Liver (tissue), 9 donors: ENCODE measurements around the gene SAMD4B. TPM values are rescaled to one million over a fixed set of nuclear protein-coding genes. Genes with fewer than 3 reads are reported as not detected.

Source experiments
- DNase-seq: peaks from one replicate; pipeline ENCODE4 v3.0.0-alpha.2; 2017; ENCODE audit warnings: low spot score
- H3K27ac ChIP-seq, 2 donors: one replicate each; pipeline ENCODE4 v1.7.0; 2013; ENCODE audit warnings: inconsistent platforms in 2 of 2, low read length in 2 of 2, control low read depth in 1 of 2, low read depth in 1 of 2, mild to moderate bottlenecking in 1 of 2
- H3K27me3 ChIP-seq, 4 donors: one replicate each; pipeline versions ENCODE4 v1.6.1 to v1.7.0; 2013; ENCODE audit warnings: low read length in 3 of 4, inconsistent platforms in 1 of 4, mild to moderate bottlenecking in 1 of 4, moderate library complexity in 1 of 4; ENCODE audit not compliant: control insufficient read depth in 4 of 4, insufficient read depth in 4 of 4
- H3K36me3 ChIP-seq, 4 donors: one replicate each; pipeline versions ENCODE4 v1.6.1 to v1.7.0; 2013; ENCODE audit warnings: low read length in 3 of 4, mild to moderate bottlenecking in 3 of 4, low read depth in 1 of 4, moderate library complexity in 1 of 4; ENCODE audit not compliant: control insufficient read depth in 4 of 4, insufficient read depth in 3 of 4
- H3K4me1 ChIP-seq, 4 donors: one replicate each; pipeline versions ENCODE4 v1.6.1 to v1.7.0; 2013; ENCODE audit warnings: low read length in 3 of 4, mild to moderate bottlenecking in 3 of 4, moderate library complexity in 1 of 4; ENCODE audit not compliant: control insufficient read depth in 4 of 4, insufficient read depth in 4 of 4
- H3K4me3 ChIP-seq, 3 donors: one replicate each; pipeline versions ENCODE4 v1.6.1 to v1.7.0; 2013; ENCODE audit warnings: low read length in 3 of 3, control low read depth in 1 of 3, low read depth in 1 of 3, mild to moderate bottlenecking in 1 of 3
- H3K9ac ChIP-seq, 2 donors: one replicate each; pipeline ENCODE4 v1.7.0; 2013; ENCODE audit warnings: low read length in 2 of 2, mild to moderate bottlenecking in 2 of 2, moderate library complexity in 2 of 2, control low read depth in 1 of 2, low read depth in 1 of 2
- H3K9me3 ChIP-seq, 4 donors: one replicate each; pipeline versions ENCODE4 v1.6.1 to v1.7.0; 2013; ENCODE audit warnings: low read length in 3 of 4; ENCODE audit not compliant: control insufficient read depth in 4 of 4
- EGR1 ChIP-seq, 2 donors: IDR thresholded peaks; 2 replicates each; pipeline ENCODE4 v1.6.1; 2016 to 2018; ENCODE audit warnings: antibody characterized with exemption in 2 of 2, low read depth in 2 of 2
- FOXA1 ChIP-seq: IDR thresholded peaks from 2 replicates; pipeline ENCODE4 v1.6.1; 2016; ENCODE audit warnings: antibody characterized with exemption
- GABPA ChIP-seq, 2 donors: IDR thresholded peaks in 1 of 2; conservative IDR thresholded peaks in 1 of 2; 2 replicates each; pipeline ENCODE4 v1.6.1; 2016; ENCODE audit warnings: antibody characterized with exemption in 2 of 2, mild to moderate bottlenecking in 1 of 2, moderate library complexity in 1 of 2
- HNF4A ChIP-seq, 2 donors: conservative IDR thresholded peaks; 2 replicates each; pipeline ENCODE4 v1.6.1; 2016; ENCODE audit warnings: antibody characterized with exemption in 2 of 2, mild to moderate bottlenecking in 2 of 2
- HNF4G ChIP-seq: IDR thresholded peaks from 2 replicates; pipeline ENCODE4 v1.6.1; 2016; ENCODE audit warnings: antibody characterized with exemption
- JUND ChIP-seq, 2 donors: IDR thresholded peaks; 2 replicates each; pipeline ENCODE4 v1.6.1; 2016; ENCODE audit warnings: antibody characterized with exemption in 2 of 2
- RAD21 ChIP-seq, 2 donors: IDR thresholded peaks; 2 replicates each; pipeline ENCODE4 v1.6.1; 2016; ENCODE audit warnings: antibody characterized with exemption in 2 of 2, mild to moderate bottlenecking in 2 of 2
- RXRA ChIP-seq, 2 donors: IDR thresholded peaks; 2 replicates each; pipeline ENCODE4 v1.6.1; 2017 to 2018; ENCODE audit warnings: antibody characterized with exemption in 2 of 2, mild to moderate bottlenecking in 1 of 2
- SP1 ChIP-seq: IDR thresholded peaks from 2 replicates; pipeline ENCODE4 v1.6.1; 2018; ENCODE audit warnings: antibody characterized with exemption, mild to moderate bottlenecking
- TAF1 ChIP-seq: conservative IDR thresholded peaks from 2 replicates; pipeline ENCODE4 v1.6.1; 2016; ENCODE audit warnings: antibody characterized with exemption, mild to moderate bottlenecking
- YY1 ChIP-seq: IDR thresholded peaks from 2 replicates; pipeline ENCODE4 v1.6.1; 2016; ENCODE audit warnings: antibody characterized with exemption, mild to moderate bottlenecking
- WGBS: extraction: QIAGEN DNeasy Blood & Tissue Kit; methylation state at CpG from one replicate; pipeline ENCODE4 v1.1.7; 2013; 5-methylcytosine and 5-hydroxymethylcytosine counted together
- polyA plus RNA-seq, 2 donors: library from polyadenylated mRNA; stranded (reverse) in 1 of 2; unstranded in 1 of 2; fragments of 200-250 nt in 1 of 2; fragments of >200 nt in 1 of 2; fragmentation: Nextera tagmentation in 1 of 2; extraction: Ambion mirVana in 1 of 2; gene quantifications; one replicate each; pipeline versions ENCODE4 v1.2.1 to v1.2.3, GENCODE V29; 2013 to 2015
- total RNA-seq, 2 donors: library from RNA; depleted of rRNA; stranded (reverse); fragments of >200 nt; gene quantifications; one replicate each; pipeline ENCODE4 v1.2.3, GENCODE V29; 2014
- TF ChIP-seq, protein P1 (sequence below): IDR thresholded peaks from 2 replicates; pipeline ENCODE4 v1.6.1; 2016; ENCODE audit warnings: antibody characterized with exemption
- TF ChIP-seq, protein P2 (sequence below): IDR thresholded peaks from 2 replicates; pipeline ENCODE4 v1.6.1; 2016; ENCODE audit warnings: antibody characterized with exemption, mild to moderate bottlenecking
- TF ChIP-seq, protein P3 (sequence below): fragments of 150-350 bp; IDR thresholded peaks from 2 replicates; pipeline ENCODE4 v1.5.1; 2017; ENCODE audit warnings: improper control_type of control experiment, low read depth, low read length; ENCODE audit not compliant: missing input control
- TF ChIP-seq, protein P4 (sequence below): IDR thresholded peaks from 2 replicates; pipeline ENCODE4 v1.6.1; 2016; ENCODE audit warnings: antibody characterized with exemption
- TF ChIP-seq, protein P5 (sequence below): IDR thresholded peaks from 2 replicates; pipeline ENCODE4 v1.6.1; 2016; ENCODE audit warnings: antibody characterized with exemption
- donor health status: healthy.
- donor health status: healthy.
- donor health status: healthy.
- donor health status: healthy.
- donor health status: healthy.

SAMD4B gene
- total and polyA plus RNA-seq, 4 donors: 17.3 to 39.4 (median 30.5) TPM

DNA sequence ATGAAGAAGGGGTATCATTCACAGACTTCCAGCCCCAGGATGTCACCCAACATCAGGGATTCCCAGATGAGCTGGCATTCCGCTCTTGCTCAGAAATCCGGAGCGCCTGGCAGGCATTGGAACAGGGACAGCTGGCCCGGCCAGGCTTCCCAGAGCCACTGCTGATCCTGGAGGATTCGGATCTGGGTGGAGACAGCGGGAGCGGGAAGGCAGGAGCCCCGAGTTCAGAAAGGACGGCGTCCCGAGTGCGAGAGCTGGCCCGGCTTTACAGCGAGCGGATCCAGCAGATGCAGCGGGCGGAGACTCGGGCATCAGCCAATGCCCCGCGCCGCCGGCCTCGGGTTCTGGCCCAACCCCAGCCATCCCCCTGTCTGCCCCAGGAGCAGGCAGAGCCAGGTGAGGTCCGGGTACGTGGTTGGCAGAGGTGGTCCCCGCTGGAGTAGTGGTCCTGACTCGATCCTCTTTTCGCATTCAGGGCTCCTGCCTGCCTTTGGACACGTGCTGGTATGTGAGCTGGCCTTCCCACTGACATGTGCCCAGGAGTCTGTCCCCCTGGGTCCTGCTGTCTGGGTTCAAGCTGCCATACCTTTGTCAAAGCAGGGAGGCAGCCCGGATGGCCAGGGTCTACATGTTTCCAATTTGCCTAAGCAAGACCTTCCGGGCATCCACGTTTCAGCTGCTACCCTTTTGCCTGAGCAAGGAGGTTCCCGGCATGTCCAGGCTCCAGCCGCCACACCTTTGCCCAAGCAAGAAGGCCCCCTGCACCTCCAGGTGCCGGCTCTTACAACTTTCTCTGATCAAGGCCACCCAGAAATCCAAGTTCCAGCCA lies 81.3 kb downstream of the SAMD4B start:
- H3K36me3 ChIP-seq: peaks cover 0 to 2% (median 0%) of the 10 kb centered on the region in 4 donors
- 94% methylated on average over 35 of the region's 35 CpGs for WGBS
- no peak for TF ChIP-seq GABPA (IDR thresholded peaks at IDR 0.05 in 1 of 2, conservative IDR thresholded peaks at IDR 0.05 in 1 of 2)
- no peak for TF ChIP-seq EGR1 (IDR thresholded peaks at IDR 0.05; ENCODE audit: low read depth in 2 of 2)
- no peak for DNase-seq
- no peak overlapping the region for H3K9ac ChIP-seq
- H3K9me3 ChIP-seq: no peaks in the 10 kb centered on the region
- H3K4me1 ChIP-seq: no peaks in the 10 kb centered on the region
- H3K27ac ChIP-seq: no peak overlapping the region
- no peaks in the 10 kb centered on the region for H3K27me3 ChIP-seq
- no peak overlapping the region for H3K4me3 ChIP-seq

DNA sequence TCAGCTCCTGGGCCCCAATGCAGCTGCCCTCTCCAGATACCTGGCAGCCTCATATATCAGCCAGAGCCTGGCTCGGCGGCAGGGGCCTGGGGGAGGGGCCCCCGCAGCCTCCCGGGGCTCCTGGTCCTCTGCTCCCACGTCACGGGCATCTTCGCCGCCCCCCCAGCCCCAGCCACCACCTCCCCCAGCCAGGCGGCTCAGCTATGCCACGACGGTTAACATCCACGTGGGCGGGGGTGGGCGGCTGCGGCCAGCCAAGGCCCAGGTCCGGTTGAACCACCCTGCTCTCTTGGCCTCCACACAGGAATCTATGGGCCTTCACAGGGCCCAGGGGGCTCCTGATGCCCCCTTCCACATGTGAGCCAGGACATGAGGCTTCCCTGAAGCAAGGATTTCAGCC lies 82.7 kb downstream of the SAMD4B start:
- H3K36me3 ChIP-seq: no peaks in the 10 kb centered on the region

DNA sequence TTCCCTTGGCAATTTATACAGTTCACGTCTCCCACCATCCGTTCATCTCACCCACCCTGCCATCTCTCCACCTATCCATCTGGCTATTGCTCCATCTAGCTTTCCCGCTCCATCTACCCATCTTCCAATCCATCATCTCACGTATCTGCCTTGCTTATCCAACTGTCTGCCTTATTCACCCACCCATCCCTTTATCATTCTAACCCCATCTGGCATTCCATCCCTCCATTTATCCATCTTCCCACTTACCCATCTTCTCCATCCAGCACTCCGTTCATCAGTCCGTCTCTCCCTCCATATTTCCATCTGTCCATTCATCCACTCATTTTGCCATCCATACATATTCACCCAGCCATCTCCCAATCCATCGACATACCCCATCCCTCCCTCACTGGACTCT lies 83.5 kb downstream of the SAMD4B start:
- WGBS: 94% methylated on average over 7 of the region's 7 CpGs
- Histone ChIP-seq H3K9ac (no peak overlapping the region), H3K9me3 (no peaks in the 10 kb centered on the region), H3K4me3 (no peak overlapping the region), H3K36me3 (no peaks in the 10 kb centered on the region), H3K27me3 (no peaks in the 10 kb centered on the region), H3K4me1 (no peaks in the 10 kb centered on the region), H3K27ac (no peak overlapping the region)
- DNase-seq: no peak
- TF ChIP-seq RXRA (IDR thresholded peaks at IDR 0.05): no peak
- TF ChIP-seq, protein P1, sequence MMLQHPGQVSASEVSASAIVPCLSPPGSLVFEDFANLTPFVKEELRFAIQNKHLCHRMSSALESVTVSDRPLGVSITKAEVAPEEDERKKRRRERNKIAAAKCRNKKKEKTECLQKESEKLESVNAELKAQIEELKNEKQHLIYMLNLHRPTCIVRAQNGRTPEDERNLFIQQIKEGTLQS: no peak
- no peak for TF ChIP-seq RAD21 (IDR thresholded peaks at IDR 0.05)
- TF ChIP-seq TAF1: no peak
- TF ChIP-seq, protein P2, sequence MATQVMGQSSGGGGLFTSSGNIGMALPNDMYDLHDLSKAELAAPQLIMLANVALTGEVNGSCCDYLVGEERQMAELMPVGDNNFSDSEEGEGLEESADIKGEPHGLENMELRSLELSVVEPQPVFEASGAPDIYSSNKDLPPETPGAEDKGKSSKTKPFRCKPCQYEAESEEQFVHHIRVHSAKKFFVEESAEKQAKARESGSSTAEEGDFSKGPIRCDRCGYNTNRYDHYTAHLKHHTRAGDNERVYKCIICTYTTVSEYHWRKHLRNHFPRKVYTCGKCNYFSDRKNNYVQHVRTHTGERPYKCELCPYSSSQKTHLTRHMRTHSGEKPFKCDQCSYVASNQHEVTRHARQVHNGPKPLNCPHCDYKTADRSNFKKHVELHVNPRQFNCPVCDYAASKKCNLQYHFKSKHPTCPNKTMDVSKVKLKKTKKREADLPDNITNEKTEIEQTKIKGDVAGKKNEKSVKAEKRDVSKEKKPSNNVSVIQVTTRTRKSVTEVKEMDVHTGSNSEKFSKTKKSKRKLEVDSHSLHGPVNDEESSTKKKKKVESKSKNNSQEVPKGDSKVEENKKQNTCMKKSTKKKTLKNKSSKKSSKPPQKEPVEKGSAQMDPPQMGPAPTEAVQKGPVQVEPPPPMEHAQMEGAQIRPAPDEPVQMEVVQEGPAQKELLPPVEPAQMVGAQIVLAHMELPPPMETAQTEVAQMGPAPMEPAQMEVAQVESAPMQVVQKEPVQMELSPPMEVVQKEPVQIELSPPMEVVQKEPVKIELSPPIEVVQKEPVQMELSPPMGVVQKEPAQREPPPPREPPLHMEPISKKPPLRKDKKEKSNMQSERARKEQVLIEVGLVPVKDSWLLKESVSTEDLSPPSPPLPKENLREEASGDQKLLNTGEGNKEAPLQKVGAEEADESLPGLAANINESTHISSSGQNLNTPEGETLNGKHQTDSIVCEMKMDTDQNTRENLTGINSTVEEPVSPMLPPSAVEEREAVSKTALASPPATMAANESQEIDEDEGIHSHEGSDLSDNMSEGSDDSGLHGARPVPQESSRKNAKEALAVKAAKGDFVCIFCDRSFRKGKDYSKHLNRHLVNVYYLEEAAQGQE: no peak
- TF ChIP-seq EGR1 (IDR thresholded peaks at IDR 0.05; ENCODE audit: low read depth in 2 of 2): no peak
- no peak for TF ChIP-seq JUND (IDR thresholded peaks at IDR 0.05)
- TF ChIP-seq GABPA (IDR thresholded peaks at IDR 0.05 in 1 of 2, conservative IDR thresholded peaks at IDR 0.05 in 1 of 2): no peak
- TF ChIP-seq HNF4G: no peak
- TF ChIP-seq HNF4A (conservative IDR thresholded peaks at IDR 0.05): no peak
- no peak for TF ChIP-seq SP1
- no peak for TF ChIP-seq YY1

More for the DNA sequence above, 82.7 kb downstream of the SAMD4B start:
- no peaks in the 10 kb centered on the region for H3K27me3 ChIP-seq
- H3K4me3 ChIP-seq: no peak overlapping the region
- no peaks in the 10 kb centered on the region for H3K4me1 ChIP-seq
- no peak overlapping the region for H3K9ac ChIP-seq
- H3K9me3 ChIP-seq: no peaks in the 10 kb centered on the region
- 90% methylated on average over 16 of the region's 16 CpGs for WGBS
- TF ChIP-seq, protein P1: no peak
- TF ChIP-seq FOXA1 (no peak), HNF4G (no peak), YY1 (no peak), JUND (IDR thresholded peaks at IDR 0.05) (no peak), SP1 (no peak)
- TF ChIP-seq, protein P3, sequence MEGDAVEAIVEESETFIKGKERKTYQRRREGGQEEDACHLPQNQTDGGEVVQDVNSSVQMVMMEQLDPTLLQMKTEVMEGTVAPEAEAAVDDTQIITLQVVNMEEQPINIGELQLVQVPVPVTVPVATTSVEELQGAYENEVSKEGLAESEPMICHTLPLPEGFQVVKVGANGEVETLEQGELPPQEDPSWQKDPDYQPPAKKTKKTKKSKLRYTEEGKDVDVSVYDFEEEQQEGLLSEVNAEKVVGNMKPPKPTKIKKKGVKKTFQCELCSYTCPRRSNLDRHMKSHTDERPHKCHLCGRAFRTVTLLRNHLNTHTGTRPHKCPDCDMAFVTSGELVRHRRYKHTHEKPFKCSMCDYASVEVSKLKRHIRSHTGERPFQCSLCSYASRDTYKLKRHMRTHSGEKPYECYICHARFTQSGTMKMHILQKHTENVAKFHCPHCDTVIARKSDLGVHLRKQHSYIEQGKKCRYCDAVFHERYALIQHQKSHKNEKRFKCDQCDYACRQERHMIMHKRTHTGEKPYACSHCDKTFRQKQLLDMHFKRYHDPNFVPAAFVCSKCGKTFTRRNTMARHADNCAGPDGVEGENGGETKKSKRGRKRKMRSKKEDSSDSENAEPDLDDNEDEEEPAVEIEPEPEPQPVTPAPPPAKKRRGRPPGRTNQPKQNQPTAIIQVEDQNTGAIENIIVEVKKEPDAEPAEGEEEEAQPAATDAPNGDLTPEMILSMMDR: no peak
- TF ChIP-seq, protein P4, sequence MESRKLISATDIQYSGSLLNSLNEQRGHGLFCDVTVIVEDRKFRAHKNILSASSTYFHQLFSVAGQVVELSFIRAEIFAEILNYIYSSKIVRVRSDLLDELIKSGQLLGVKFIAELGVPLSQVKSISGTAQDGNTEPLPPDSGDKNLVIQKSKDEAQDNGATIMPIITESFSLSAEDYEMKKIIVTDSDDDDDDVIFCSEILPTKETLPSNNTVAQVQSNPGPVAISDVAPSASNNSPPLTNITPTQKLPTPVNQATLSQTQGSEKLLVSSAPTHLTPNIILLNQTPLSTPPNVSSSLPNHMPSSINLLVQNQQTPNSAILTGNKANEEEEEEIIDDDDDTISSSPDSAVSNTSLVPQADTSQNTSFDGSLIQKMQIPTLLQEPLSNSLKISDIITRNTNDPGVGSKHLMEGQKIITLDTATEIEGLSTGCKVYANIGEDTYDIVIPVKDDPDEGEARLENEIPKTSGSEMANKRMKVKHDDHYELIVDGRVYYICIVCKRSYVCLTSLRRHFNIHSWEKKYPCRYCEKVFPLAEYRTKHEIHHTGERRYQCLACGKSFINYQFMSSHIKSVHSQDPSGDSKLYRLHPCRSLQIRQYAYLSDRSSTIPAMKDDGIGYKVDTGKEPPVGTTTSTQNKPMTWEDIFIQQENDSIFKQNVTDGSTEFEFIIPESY: no peak
- TF ChIP-seq, protein P5, sequence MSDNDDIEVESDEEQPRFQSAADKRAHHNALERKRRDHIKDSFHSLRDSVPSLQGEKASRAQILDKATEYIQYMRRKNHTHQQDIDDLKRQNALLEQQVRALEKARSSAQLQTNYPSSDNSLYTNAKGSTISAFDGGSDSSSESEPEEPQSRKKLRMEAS: no peak
- no peak overlapping the region for H3K27ac ChIP-seq
- DNase-seq: no peak
